ENCODE results near the gene POLA1.

The POLA1 gene

GRCh38 chrX:24702362-24703184 is 8.9 kb downstream of the POLA1 start:
- peaks cover 5% of the 10 kb centered on the region for H3K4me1 Mint-ChIP-seq
- H3K4me3 Mint-ChIP-seq = no peak overlapping the region
- no peaks in the 10 kb centered on the region for H3K27me3 Mint-ChIP-seq (ENCODE audit: low read depth)
- no peaks in the 10 kb centered on the region for H3K9me3 Mint-ChIP-seq
- H3K36me3 Mint-ChIP-seq (ENCODE audit: low read depth) = peaks cover 65% of the 10 kb centered on the region
- no peak for TF ChIP-seq CTCF (IDR thresholded peaks at IDR 0.05; ENCODE audit: unreplicated experiment in 3 of 3)
- no peak overlapping the region for H3K27ac Mint-ChIP-seq

GRCh38 chrX:24703185-24703494 is 9.4 kb downstream of the POLA1 start:
- Mint-ChIP-seq H3K9me3 (no peaks in the 10 kb centered on the region), H3K27ac (no peak overlapping the region), H3K36me3 (ENCODE audit: low read depth) (peaks cover 71% of the 10 kb centered on the region), H3K27me3 (ENCODE audit: low read depth) (no peaks in the 10 kb centered on the region), H3K4me3 (no peak overlapping the region), H3K4me1 (peaks cover 5% of the 10 kb centered on the region)
- no peak for TF ChIP-seq CTCF (IDR thresholded peaks at IDR 0.05; ENCODE audit: unreplicated experiment in 3 of 3)

GRCh38 chrX:24718771-24719170 is 25.1 kb downstream of the POLA1 start:
- H3K36me3 Mint-ChIP-seq (ENCODE audit: low read depth) = peaks cover 68% of the 10 kb centered on the region
- H3K27ac Mint-ChIP-seq = no peak overlapping the region
- H3K4me1 Mint-ChIP-seq = no peaks in the 10 kb centered on the region

GRCh38 chrX:24720036-24720435 is 26.3 kb downstream of the POLA1 start:
- Mint-ChIP-seq H3K27me3 (ENCODE audit: low read depth) (no peaks in the 10 kb centered on the region), H3K27ac (no peak overlapping the region), H3K36me3 (ENCODE audit: low read depth) (peaks cover 65% of the 10 kb centered on the region), H3K4me3 (no peak overlapping the region), H3K4me1 (no peaks in the 10 kb centered on the region), H3K9me3 (no peaks in the 10 kb centered on the region)
- no peak for TF ChIP-seq CTCF (IDR thresholded peaks at IDR 0.05; ENCODE audit: unreplicated experiment in 3 of 3)

More at GRCh38 chrX:24718771-24719170, 25.1 kb downstream of the POLA1 start:
- H3K9me3 Mint-ChIP-seq = no peaks in the 10 kb centered on the region
- no peak for TF ChIP-seq CTCF (IDR thresholded peaks at IDR 0.05; ENCODE audit: unreplicated experiment in 3 of 3)
- H3K4me3 Mint-ChIP-seq = no peak overlapping the region
- H3K27me3 Mint-ChIP-seq (ENCODE audit: low read depth) = no peaks in the 10 kb centered on the region

- no peaks in the 10 kb centered on the region for H3K27me3 Mint-ChIP-seq (ENCODE audit: low read depth)
- H3K4me1 Mint-ChIP-seq = peaks cover 6% of the 10 kb centered on the region
- peaks cover 79% of the 10 kb centered on the region for H3K36me3 Mint-ChIP-seq (ENCODE audit: low read depth)
- peak overlapping the region in 1 of 3 experiments; percentile 72 for H3K27ac Mint-ChIP-seq
- no peak overlapping the region for H3K4me3 Mint-ChIP-seq
- H3K9me3 Mint-ChIP-seq = no peaks in the 10 kb centered on the region
- TF ChIP-seq CTCF (IDR thresholded peaks at IDR 0.05; ENCODE audit: unreplicated experiment in 3 of 3) = no peak
Measured at GRCh38 chrX:24728530-24728929, 34.8 kb downstream of the POLA1 start.

All from nephron (organoid).